GM21367 (cell line): Measurements from ENCODE around the gene FAM110C.
"Not testable (repeated sequence)": the region's sequence is repeated elsewhere in the genome, so short reads cannot be mapped to it uniquely, and the experiment has no call there.

Source experiments
- ATAC-seq: cut with Tn5 transposase; IDR thresholded peaks from one replicate; pipeline ENCODE4 v1.9.1; 2021; ENCODE audit not compliant: unreplicated experiment

The FAM110C gene

GRCh38 chr2:44748-45341 lies 1.5 kb downstream of the FAM110C start:
- ATAC-seq, result no peak

DNA sequence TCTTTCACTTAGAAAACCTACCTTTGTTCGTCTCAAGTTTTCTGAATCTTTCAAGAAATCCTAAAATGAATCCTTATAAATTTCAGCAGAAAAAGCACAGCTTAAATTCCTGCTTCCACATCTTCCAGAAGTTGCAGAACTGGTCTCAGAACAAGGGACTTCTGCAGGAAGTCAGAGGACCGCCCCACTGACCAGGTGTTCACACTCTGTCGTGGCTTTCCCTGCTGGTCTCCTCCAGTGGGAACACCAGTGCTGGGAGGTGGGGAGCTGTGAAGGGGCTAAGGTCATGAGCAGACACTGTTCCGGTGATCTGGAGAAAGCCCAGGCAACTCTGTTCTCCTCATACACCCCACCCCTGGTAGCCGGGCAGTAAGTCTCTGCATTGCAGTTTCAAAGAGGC lies 3.5 kb downstream of the FAM110C start:
- ATAC-seq, result no peak

DNA sequence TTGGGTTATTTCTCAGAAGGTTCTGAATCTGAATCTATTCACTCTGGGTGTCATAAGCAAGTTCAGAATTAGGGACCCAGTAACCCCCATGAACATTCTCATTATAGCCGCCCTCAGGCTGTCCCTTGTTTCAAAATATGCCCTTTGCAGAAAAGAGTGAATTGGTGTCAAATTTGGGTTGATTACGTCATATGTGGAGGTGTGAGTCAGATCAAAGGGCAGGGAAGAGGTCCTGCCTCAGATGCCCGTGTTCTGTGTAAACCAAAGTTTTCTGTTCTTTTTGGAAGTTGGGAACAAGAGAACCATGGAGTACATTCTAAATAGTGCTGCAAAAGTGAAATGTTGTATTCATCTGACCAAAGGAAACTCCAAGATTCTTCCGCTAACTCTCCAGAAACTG lies 5.8 kb downstream of the FAM110C start:
- no peak for ATAC-seq

DNA sequence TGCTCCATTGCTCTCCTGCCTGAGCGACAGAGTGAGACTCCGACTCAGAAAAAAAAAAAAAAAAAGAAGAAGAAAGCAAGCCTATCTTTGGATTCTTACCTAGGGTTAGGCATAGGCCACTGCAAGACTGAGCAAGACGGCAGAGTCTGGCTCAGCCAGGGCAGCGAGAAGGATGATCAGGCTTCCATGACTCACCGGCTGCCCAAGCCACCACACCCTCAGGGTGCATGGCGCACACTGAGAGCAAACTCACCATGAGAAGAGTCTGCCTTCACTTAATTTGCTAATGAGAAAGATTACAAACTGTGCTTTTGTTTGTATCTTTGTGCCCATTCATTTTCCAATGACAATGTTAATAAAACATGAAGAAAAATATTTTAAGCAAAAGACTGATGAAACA lies 8.2 kb downstream of the FAM110C start:
- ATAC-seq, result no peak

- ATAC-seq, result no peak
These were observed 10.0 kb downstream of the FAM110C start for GRCh38 chr2:36318-36717.

DNA sequence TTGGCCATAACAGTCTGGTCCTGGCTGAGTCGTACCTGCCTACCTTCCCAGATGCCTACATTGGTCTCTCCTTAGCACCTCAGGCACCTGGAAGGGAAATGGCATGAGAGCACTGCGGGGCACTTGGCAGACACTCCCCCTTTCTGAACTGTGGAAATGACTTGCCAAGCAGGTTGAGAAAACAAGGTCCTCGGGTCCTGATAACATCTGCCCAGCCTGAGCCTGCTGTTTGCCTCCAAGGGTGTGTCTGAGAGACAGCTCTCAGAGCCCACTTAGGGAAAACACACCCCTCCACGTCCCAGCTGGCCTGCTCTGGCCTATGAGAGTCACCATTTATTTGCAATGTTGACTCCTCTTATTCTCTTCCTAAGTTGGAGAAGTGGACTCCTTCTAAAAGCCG lies 10.5 kb downstream of the FAM110C start:
- no peak for ATAC-seq

GRCh38 chr2:33620-34019 lies 12.7 kb downstream of the FAM110C start:
- ATAC-seq, result no peak

- ATAC-seq, result no peak
These were observed 14.2 kb downstream of the FAM110C start for GRCh38 chr2:32068-32467.

- ATAC-seq, result no peak
These were observed 17.1 kb downstream of the FAM110C start for GRCh38 chr2:29253-29652.

DNA sequence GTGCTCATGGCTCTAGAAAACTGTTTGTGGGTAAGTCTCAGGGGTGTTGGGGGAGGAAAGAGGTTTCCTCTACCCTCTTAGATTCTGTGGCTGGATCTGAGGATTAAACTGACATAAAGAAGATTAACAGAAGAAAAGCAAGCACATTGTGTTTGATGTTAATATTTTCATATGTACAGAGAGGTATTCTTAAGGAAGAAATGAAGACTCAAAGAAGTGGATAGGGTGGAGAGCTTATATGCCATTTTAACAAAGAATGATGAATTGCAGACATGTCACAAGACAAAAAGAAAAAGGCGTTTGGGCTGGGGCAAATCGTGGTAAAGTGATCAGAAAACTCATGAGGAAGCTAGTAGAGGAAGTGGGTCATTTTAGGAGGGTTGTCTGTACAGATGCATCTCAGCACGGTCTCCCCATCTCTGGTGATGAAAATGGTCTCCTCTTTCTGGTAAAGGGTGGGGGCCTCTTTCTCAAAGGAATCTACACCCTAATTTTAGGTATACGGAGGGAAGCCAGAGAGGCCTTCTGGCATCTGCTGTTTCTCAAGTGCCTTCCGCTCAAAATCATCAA lies 17.8 kb downstream of the FAM110C start:
- no peak for ATAC-seq

DNA sequence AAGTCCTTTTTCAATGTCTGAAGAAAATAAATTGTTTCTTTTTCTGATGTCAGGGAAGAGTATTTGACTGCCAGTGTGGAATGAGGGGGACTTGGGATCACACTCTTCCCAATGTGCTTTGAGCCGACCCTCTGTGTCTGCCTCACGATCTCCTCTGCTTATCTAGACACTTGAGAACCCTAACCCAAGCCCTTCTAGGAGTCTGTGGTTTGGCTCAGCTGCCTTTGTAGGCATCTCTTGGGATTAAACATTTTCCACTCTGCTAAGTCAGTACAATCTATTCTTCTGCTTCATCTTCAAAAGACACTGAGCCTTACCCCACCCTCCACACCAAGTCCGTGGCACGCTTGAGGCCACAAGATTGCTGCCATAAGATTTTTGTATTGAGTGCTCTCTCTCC lies 19.4 kb downstream of the FAM110C start:
- no peak for ATAC-seq

DNA sequence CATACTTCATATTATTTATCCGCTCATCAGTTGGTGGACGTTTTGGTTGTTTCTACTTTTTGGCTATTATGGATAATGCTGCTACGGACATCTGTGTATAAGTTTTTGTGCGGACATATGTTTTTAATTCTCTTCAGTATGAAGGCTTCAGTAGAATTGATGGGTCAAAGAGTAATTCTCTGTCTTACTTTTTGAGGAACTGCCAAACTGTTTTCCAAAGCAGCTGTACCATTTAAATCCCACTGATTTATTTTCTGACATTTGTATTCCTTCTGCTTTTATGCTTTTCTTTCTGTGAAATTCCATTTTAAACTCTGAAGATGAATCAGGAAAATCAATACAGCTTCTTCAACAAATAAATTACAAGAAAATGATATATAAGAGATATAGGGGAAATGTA lies 20.8 kb downstream of the FAM110C start:
- no peak for ATAC-seq

GRCh38 chr2:24591-24990 lies 21.7 kb downstream of the FAM110C start:
- ATAC-seq, result not testable (repeated sequence)

- ATAC-seq, result peak; percentile 89
These were observed 22.2 kb downstream of the FAM110C start for GRCh38 chr2:24107-24506.

DNA sequence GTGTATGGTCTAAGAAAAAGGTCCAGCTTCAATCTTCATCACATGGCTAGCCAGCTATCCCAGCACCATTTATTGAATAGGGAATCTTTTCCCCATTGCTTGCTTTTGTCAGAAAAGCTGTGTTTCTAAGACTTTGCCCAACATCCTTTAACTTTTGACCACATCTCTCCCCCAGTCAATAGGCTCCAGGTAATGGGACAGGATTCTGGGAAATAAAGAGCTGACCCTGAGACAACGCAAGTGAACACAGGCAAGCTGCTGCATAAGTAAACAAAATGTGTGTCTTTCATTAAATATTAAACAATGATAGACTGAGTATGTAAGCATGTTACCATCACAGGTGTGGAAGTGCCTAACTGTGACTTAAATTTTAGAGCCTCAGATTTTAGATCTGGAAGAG lies 23.0 kb downstream of the FAM110C start:
- no peak for ATAC-seq

DNA sequence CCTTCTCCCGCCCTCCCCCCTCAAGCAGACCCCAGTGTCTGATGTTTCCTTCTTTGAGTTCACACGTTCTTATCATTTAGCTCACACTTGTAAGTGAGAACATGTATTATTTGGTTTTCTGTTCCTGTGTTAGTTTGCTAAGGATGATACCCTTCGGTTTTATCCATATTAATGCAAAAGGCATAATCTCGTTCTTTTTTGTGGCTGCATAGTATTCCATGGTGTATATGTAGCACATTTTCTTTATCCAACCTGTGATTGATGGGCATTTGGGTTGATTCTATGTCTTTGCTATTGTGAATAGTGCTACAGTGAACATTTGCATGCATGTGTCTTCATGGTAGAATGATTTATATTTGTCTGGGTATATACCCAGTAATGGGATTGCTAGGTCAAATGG lies 24.1 kb downstream of the FAM110C start:
- not testable (repeated sequence) for ATAC-seq

DNA sequence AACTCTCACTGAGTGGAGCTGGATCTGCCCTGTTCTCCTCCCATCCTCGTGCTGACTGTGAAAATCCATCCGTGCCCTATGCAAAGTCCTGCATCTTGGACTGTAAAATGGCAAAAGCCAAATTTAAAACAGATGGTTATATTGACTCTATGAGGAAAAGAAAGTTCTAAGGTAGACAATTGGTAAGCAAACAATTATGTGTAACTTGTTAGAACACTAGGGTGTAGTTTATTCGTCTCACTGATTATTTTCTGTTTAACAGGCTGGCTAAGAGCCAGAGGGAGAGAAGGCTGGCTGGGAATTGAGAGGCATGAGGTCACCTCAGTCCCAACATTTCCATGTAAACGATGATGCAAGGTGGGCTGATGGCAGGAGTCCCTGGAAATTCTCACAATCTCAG lies 26.0 kb downstream of the FAM110C start:
- not testable (repeated sequence) for ATAC-seq

DNA sequence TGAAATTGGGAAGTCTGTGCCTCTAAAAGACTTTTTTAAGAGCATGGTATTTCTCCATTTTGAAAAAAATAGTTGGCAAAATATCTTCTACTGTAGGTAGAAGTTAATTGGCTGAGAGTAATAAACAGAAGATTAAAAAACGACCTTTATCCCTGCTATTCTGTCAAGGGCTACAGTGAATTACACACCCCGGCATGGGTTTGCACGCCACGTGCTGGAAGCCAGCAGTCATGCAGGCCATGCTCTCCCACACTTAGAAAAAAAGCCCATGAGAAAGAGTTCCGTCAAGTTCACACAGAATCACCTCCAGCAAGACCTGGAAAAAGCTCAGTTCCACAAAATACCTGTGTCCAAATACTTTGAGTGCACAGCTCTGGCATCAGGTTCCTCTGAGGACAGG lies 26.8 kb downstream of the FAM110C start:
- ATAC-seq, result no peak

DNA sequence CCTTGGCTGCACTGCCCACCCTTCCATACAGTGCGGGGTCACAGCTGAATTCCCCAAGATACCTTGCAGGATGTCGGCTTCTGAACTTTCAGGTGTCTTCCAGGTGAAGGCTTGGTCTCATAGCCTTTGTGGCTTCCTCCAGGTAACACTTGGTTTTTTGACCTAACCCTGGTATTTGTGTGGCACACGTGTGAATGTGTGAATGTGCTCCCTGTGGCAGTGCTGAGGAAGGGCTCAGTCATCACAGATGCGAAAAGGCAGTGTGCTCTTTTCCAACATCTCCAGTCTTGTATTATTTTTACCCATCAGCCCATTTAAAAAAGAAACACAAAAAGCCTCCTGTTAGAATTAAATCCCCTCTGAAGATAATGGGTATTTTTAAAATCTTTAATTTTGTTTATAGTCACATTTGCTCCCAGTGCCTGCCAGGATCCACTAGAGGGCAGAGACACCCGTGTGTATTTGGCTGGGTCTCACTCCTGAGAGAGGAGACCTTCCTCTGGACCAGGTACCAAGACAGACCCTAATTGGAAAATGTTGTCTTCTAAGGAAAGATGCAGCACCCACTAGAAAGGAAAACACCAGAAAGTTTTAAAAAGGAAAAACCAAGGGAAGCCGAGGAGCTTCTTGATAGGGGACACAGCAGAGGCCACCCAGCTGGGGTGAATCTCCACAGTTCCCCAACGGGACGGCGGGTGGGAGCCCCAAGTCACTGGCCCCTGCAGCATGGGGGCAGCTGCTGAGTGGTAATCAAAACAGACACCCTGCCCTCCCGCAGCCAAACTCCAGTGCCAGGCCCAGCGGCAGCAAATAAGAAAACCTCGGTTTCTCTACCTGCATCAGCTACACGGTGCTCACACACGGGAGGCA lies 27.7 kb downstream of the FAM110C start:
- ATAC-seq, result no peak

- ATAC-seq, result not testable (repeated sequence)
These were observed 30.4 kb downstream of the FAM110C start for GRCh38 chr2:15916-16315.

DNA sequence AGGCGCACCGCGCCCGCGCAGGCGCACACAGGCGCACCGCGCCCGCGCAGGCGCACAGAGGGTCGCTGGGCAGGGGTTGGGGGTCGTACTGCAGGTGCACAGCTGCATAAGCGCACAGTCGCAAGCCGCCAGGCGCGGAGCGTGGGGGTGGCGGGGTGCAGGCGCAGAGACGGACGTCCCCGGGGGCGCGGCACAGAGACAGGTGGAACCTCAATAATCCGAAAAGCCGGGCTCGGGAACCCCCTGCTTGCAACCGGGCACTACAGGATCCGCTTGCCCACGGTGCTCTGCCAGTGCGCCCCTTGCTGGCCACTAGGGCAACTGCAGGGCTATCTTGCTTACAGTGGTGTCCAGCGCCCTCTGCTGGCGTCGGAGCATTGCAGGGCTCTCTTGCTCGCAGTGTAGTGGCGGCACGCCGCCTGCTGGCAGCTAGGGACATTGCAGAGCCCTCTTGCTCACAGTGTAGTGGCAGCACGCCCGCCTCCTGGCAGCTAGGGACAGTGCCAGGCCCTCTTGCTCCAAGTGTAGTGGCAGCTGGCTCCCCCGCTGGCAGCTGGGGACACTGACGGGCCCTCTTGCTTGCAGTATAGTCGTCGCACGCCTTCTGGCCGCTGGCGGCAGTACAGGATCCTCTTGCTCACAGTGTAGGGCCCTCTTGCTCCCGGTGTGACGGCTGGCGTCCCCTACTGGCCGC lies 34.9 kb downstream of the FAM110C start:
- no peak for ATAC-seq
